Neural crest cell (in vitro differentiated cells): ENCODE results near the gene CCDC134. TPM values are rescaled to one million over a fixed set of nuclear protein-coding genes. Genes with fewer than 3 reads are reported as not detected.

Source experiments
- DNase-seq: peaks from one replicate; pipeline ENCODE4 v3.0.0; 2021; ENCODE audit warnings: low read depth, mixed read lengths, low spot score
- H3K27ac Mint-ChIP-seq: one replicate; pipeline ENCODE4 v1.8.0; 2021; ENCODE audit warnings: mild to moderate bottlenecking, mixed read lengths; ENCODE audit not compliant: unreplicated experiment
- H3K27me3 Mint-ChIP-seq: 2 replicates; pipeline ENCODE4 v1.8.0; 2021; ENCODE audit warnings: low read depth, mild to moderate bottlenecking, mixed read lengths
- H3K36me3 Mint-ChIP-seq: 2 replicates; pipeline ENCODE4 v1.8.0; 2021; ENCODE audit warnings: low read depth, mild to moderate bottlenecking, mixed read lengths
- H3K4me1 Mint-ChIP-seq: 2 replicates; pipeline ENCODE4 v1.8.0; 2021; ENCODE audit warnings: mixed read lengths
- H3K4me3 Mint-ChIP-seq: one replicate; pipeline ENCODE4 v1.8.0; 2021; ENCODE audit warnings: mild to moderate bottlenecking, mixed read lengths
- H3K9me3 Mint-ChIP-seq: 2 replicates; pipeline ENCODE4 v1.8.0; 2021; ENCODE audit warnings: mixed read lengths
- total RNA-seq: library from RNA; stranded (reverse); gene quantifications from 2 replicates; pipeline ENCODE4 v1.2.1, GENCODE V29; 2021
- TF ChIP-seq, protein P1 (sequence below): fragments of 200-600 bp; sonication (generic); conservative IDR thresholded peaks from 2 replicates; pipeline ENCODE4 v1.5.0; 2021; ENCODE audit warnings: antibody characterized with exemption, mild to moderate bottlenecking

CCDC134 gene
- total RNA-seq, 1 donor from 2014 or later: 23.0 TPM

DNA sequence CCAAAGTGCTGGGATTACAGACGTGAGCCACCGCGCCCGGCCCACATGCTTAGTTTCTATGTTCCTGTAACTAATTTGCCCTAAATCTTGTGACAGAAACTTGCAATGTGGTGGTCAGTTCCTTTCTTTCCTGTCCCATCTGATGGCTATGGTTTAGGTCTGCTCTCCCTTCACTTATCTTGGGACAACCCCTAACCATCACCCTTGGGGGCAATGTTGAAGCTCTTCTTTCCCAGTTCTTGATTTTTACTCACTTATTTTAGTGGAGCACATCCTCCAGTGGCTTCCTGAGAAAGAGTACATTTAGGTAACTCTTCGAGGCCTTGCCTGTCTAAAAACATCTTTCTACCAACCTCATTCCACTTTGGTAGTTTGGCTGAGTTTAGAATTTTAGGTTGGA, 39.7 kb downstream of the CCDC134 start:
- Mint-ChIP-seq H3K4me1 (peaks cover 53% of the 10 kb centered on the region), H3K27me3 (no peaks in the 10 kb centered on the region), H3K9me3 (no peaks in the 10 kb centered on the region), H3K27ac (no peak overlapping the region), H3K4me3 (peak overlapping the region; percentile 58), H3K36me3 (peaks cover 27% of the 10 kb centered on the region)
- no peak for DNase-seq
- TF ChIP-seq, protein P1, sequence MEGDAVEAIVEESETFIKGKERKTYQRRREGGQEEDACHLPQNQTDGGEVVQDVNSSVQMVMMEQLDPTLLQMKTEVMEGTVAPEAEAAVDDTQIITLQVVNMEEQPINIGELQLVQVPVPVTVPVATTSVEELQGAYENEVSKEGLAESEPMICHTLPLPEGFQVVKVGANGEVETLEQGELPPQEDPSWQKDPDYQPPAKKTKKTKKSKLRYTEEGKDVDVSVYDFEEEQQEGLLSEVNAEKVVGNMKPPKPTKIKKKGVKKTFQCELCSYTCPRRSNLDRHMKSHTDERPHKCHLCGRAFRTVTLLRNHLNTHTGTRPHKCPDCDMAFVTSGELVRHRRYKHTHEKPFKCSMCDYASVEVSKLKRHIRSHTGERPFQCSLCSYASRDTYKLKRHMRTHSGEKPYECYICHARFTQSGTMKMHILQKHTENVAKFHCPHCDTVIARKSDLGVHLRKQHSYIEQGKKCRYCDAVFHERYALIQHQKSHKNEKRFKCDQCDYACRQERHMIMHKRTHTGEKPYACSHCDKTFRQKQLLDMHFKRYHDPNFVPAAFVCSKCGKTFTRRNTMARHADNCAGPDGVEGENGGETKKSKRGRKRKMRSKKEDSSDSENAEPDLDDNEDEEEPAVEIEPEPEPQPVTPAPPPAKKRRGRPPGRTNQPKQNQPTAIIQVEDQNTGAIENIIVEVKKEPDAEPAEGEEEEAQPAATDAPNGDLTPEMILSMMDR: no peak

GRCh38 chr22:41841085-41841712, 40.7 kb downstream of the CCDC134 start:
- Mint-ChIP-seq H3K4me1 (peaks cover 56% of the 10 kb centered on the region), H3K4me3 (no peak overlapping the region), H3K27ac (peak overlapping the region; percentile 54), H3K27me3 (no peaks in the 10 kb centered on the region), H3K9me3 (no peaks in the 10 kb centered on the region), H3K36me3 (peaks cover 21% of the 10 kb centered on the region)
- no peak for DNase-seq
- TF ChIP-seq, protein P1: no peak

GRCh38 chr22:41842996-41843970, 42.8 kb downstream of the CCDC134 start:
- Mint-ChIP-seq H3K27ac (no peak overlapping the region), H3K4me1 (peaks cover 54% of the 10 kb centered on the region), H3K36me3 (peaks cover 8% of the 10 kb centered on the region), H3K9me3 (no peaks in the 10 kb centered on the region), H3K4me3 (no peak overlapping the region), H3K27me3 (no peaks in the 10 kb centered on the region)
- TF ChIP-seq, protein P1: no peak
- DNase-seq: no peak

DNA sequence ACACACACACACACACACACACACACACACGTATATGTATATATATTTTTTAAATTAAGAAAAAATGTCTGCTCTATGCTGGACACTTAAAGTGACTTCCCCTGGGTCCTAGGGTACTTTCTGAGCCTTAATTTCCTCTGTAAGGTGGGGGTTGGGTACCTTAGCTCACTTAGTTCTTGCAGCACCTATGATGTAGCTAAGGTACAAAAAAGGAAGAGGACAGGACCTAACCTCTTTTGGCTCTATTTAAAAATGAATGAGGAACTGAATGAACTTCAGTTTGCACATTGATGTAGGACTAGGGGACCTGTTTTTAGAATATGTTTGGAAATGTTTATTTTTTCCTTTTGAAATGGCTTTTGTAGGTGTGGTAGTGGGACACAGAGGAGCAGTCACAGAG, 43.6 kb downstream of the CCDC134 start:
- H3K27ac Mint-ChIP-seq: no peak overlapping the region
- H3K27me3 Mint-ChIP-seq: no peaks in the 10 kb centered on the region
- H3K36me3 Mint-ChIP-seq: peaks cover 5% of the 10 kb centered on the region
- TF ChIP-seq, protein P1: no peak
- no peak overlapping the region for H3K4me3 Mint-ChIP-seq
- H3K9me3 Mint-ChIP-seq: no peaks in the 10 kb centered on the region
- peaks cover 48% of the 10 kb centered on the region for H3K4me1 Mint-ChIP-seq
- no peak for DNase-seq

DNA sequence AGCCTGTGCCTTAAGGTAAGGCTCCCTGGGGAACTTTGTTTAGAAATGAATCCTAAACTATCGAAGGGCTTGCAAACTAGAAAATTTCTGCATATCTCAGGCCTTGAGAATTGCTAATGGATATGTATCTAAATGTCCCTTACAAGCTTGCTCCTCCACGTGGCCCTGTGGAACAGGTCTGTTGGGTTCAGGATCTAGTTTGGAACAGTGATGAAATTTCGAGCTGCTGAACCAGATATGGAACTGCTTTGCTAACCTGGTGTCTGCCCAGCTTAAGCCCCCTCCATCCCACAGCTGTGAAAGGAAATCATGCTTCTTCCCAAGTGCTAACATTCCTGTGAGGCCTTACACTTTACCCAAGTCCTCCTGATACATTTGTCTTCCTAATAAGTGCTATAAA, 44.0 kb downstream of the CCDC134 start:
- Mint-ChIP-seq H3K27me3 (no peaks in the 10 kb centered on the region), H3K4me3 (no peak overlapping the region), H3K27ac (no peak overlapping the region), H3K9me3 (no peaks in the 10 kb centered on the region), H3K36me3 (peaks cover 2% of the 10 kb centered on the region), H3K4me1 (peaks cover 44% of the 10 kb centered on the region)
- no peak for DNase-seq
- TF ChIP-seq, protein P1: no peak
